HepG2 (cell line): ENCODE results near the gene PIGV. TPM values are rescaled to one million over a fixed set of nuclear protein-coding genes. Genes with fewer than 3 reads are reported as not detected.
A peak's percentile ranks its signal among the peaks of the same experiment; 100 is the strongest.

Experiments used
- CEBPZ ChIP-seq: IDR thresholded peaks from 2 replicates; pipeline ENCODE4 v1.6.1; 2012; ENCODE audit warnings: low read length, improper control_type of control experiment
- FOXK2 ChIP-seq: fragments of 450-650 bp; IDR thresholded peaks from 2 replicates; pipeline ENCODE4 v1.6.1; 2016
- HNF4G ChIP-seq, 2 experiments: sonication (generic) in 1 of 2; formaldehyde crosslinking in 1 of 2; IDR thresholded peaks; 2 replicates each; pipeline versions ENCODE4 v1.4.0 to v1.6.1; 2011 to 2020; ENCODE audit warnings: borderline replicate concordance in 2 of 2, low read depth in 2 of 2, mild to moderate bottlenecking in 2 of 2, low read length in 1 of 2, missing genetic modification reagents in 1 of 2, moderate library complexity in 1 of 2
- HNRNPK ChIP-seq: fragments of 200-400 bp; formaldehyde crosslinking; IDR thresholded peaks from 2 replicates; pipeline ENCODE4 v1.6.1; 2018; ENCODE audit warnings: low read length, low read depth, moderate library complexity, mild to moderate bottlenecking; ENCODE audit not compliant: poor library complexity, severe bottlenecking
- MNT ChIP-seq: fragments of 450-650 bp; IDR thresholded peaks from 2 replicates; pipeline ENCODE4 v1.6.1; 2016
- NFATC3 ChIP-seq: sonication (generic); formaldehyde crosslinking; IDR thresholded peaks from 2 replicates; pipeline ENCODE4 v1.5.1; 2020; ENCODE audit warnings: mild to moderate bottlenecking, missing genetic modification reagents
- PRDM4 ChIP-seq: sonication (generic); formaldehyde crosslinking; IDR thresholded peaks from 2 replicates; pipeline ENCODE4 v1.9.0; 2021; ENCODE audit warnings: missing genetic modification reagents, borderline replicate concordance
- SKI ChIP-seq: fragments of 450-650 bp; IDR thresholded peaks from one replicate; pipeline ENCODE4 v1.6.1; 2018; ENCODE audit warnings: mild to moderate bottlenecking; ENCODE audit not compliant: partially characterized antibody
- SNRNP70 ChIP-seq: fragments of 200-400 bp; formaldehyde crosslinking; IDR thresholded peaks from 2 replicates; pipeline ENCODE4 v1.6.1; 2017; ENCODE audit warnings: mild to moderate bottlenecking, low read depth, low read length, moderate library complexity
- STAG1 ChIP-seq: sonication (generic); formaldehyde crosslinking; IDR thresholded peaks from 2 replicates; pipeline ENCODE4 v1.4.0; 2020; ENCODE audit warnings: missing genetic modification reagents
- SYNCRIP ChIP-seq: fragments of 200-400 bp; formaldehyde crosslinking; IDR thresholded peaks from 2 replicates; pipeline ENCODE4 v1.6.1; 2018; ENCODE audit warnings: mild to moderate bottlenecking, low read depth, low read length; ENCODE audit not compliant: insufficient read depth
- ZBTB7A ChIP-seq: sonication (generic); formaldehyde crosslinking; IDR thresholded peaks from 2 replicates; pipeline ENCODE4 v1.8.0; 2022; ENCODE audit warnings: mild to moderate bottlenecking, missing genetic modification reagents
- ZFAT ChIP-seq: sonication (generic); formaldehyde crosslinking; conservative IDR thresholded peaks from 2 replicates; pipeline ENCODE4 v1.8.1; 2023; ENCODE audit warnings: missing genetic modification reagents, inconsistent platforms
- ZFP91 ChIP-seq: sonication (generic); formaldehyde crosslinking; IDR thresholded peaks from 2 replicates; pipeline ENCODE4 v1.9.0; 2022; ENCODE audit warnings: missing genetic modification reagents, mild to moderate bottlenecking, borderline replicate concordance
- ZNF10 ChIP-seq: sonication (generic); formaldehyde crosslinking; IDR thresholded peaks from 2 replicates; pipeline ENCODE4 v1.4.0; 2020; ENCODE audit warnings: mild to moderate bottlenecking, low read depth, missing genetic modification reagents, borderline replicate concordance
- ZNF20 ChIP-seq: sonication (generic); formaldehyde crosslinking; IDR thresholded peaks from 2 replicates; pipeline ENCODE4 v1.4.0; 2020; ENCODE audit warnings: mild to moderate bottlenecking, moderate library complexity, missing genetic modification reagents
- ZNF33B ChIP-seq: sonication (generic); formaldehyde crosslinking; IDR thresholded peaks from 2 replicates; pipeline ENCODE4 v1.5.1; 2020; ENCODE audit warnings: mild to moderate bottlenecking, missing genetic modification reagents
- ZNF546 ChIP-seq: sonication (generic); formaldehyde crosslinking; conservative IDR thresholded peaks from 2 replicates; pipeline ENCODE4 v1.8.1; 2023; ENCODE audit warnings: mild to moderate bottlenecking, missing genetic modification reagents
- ZSCAN20 ChIP-seq: sonication (generic); formaldehyde crosslinking; IDR thresholded peaks from 2 replicates; pipeline ENCODE4 v1.4.0; 2020; ENCODE audit warnings: missing genetic modification reagents, mild to moderate bottlenecking, borderline replicate concordance
- ZSCAN9 ChIP-seq: IDR thresholded peaks from 2 replicates; pipeline ENCODE4 v1.6.1; 2016; ENCODE audit warnings: borderline replicate concordance
- polyA plus RNA-seq, 8 experiments: library from polyadenylated mRNA; depleted of rRNA in 3 of 8; stranded (reverse) in 7 of 8; unstranded in 1 of 8; fragments of >200 nt; fragmentation: Illumina TruSeq in 4 of 8; extraction: Trizol in 4 of 8; gene quantifications; 2 replicates each; pipeline versions ENCODE4 v1.2.1 to v1.2.3, GENCODE V29; 2011 to 2016; ENCODE audit warnings: low read depth in 4 of 8, missing spikeins in 1 of 8, mixed read lengths in 1 of 8; ENCODE audit not compliant: insufficient read depth in 1 of 8
- total RNA-seq, 5 experiments: library from RNA; depleted of rRNA; stranded (reverse); fragments of >200 nt; fragmentation: Illumina TruSeq; extraction: Trizol; gene quantifications; 2 replicates each; pipeline ENCODE4 v1.2.3, GENCODE V29; 2016; ENCODE audit warnings: low read depth in 1 of 5

PIGV gene
- total and polyA plus RNA-seq, 2 of the 13 experiments (the other 11 are each of a cell fraction or from before 2014, with no cell fraction given) = 13.5 to 22.7 TPM

GRCh38 chr1:26771643-26772321, 16.0 kb upstream of the PIGV start (continued):
- TF ChIP-seq HNF4G (IDR thresholded peaks at IDR 0.05; ENCODE audit: borderline replicate concordance, low read depth, low read length) = no peak
- TF ChIP-seq HNF4G (CRISPR knock-in tag; IDR thresholded peaks at IDR 0.05; ENCODE audit: borderline replicate concordance, low read depth) = no peak
- peak; percentile 50; the same call in 1 of the 2 replicates for TF ChIP-seq FOXK2
- TF ChIP-seq MNT = peak; percentile 64
- no peak for TF ChIP-seq SYNCRIP
- 0 out of 2 replicates have a peak, but pooled peaks have one; percentile 21 for TF ChIP-seq ZFP91
- TF ChIP-seq ZNF10 = no peak
- no peak for TF ChIP-seq NFATC3 (CRISPR knock-in tag)
- no peak for TF ChIP-seq CEBPZ
- no peak for TF ChIP-seq SNRNP70
- TF ChIP-seq SKI = no peak
- no peak for TF ChIP-seq ZFAT (CRISPR knock-in tag)
- no peak for TF ChIP-seq ZNF33B (CRISPR knock-in tag)
- no peak for TF ChIP-seq ZNF20 (CRISPR knock-in tag)
- no peak for TF ChIP-seq HNRNPK
- no peak for TF ChIP-seq ZNF546 (CRISPR knock-in tag)
- no peak for TF ChIP-seq ZBTB7A (CRISPR knock-in tag)
- peak; percentile 45; the same call in 1 of the 2 replicates for TF ChIP-seq ZSCAN9 (CRISPR knock-in tag)
- TF ChIP-seq ZSCAN20 (CRISPR knock-in tag) = no peak
- TF ChIP-seq PRDM4 (CRISPR knock-in tag) = no peak
- no peak for TF ChIP-seq STAG1 (CRISPR knock-in tag)
